Common myeloid progenitor, CD34-positive (primary cell): ENCODE measurements around the gene SLC39A10.

Source experiments
- CTCF ChIA-PET: fragments of 350-600 bp; sonication (Branson Sonifier 250); formaldehyde crosslinking; loops from one replicate; lab custom pipeline; 2021; ENCODE audit warnings: antibody characterized with exemption; lab: Charles Lee
- POLR2A ChIA-PET: fragments of 350-600 bp; sonication (Branson Sonifier 250); formaldehyde crosslinking; loops from one replicate; lab custom pipeline; 2021; ENCODE audit warnings: antibody characterized with exemption; lab: Charles Lee
- DNase-seq, 3 donors: peaks; one replicate each; pipeline versions ENCODE4 v3.0.0 to v3.0.0-alpha.2; 2013
- H3K27ac ChIP-seq, 2 experiments: 1 replicate in 1 of 2; 2 replicates in 1 of 2; pipeline ENCODE4 v1.7.0; 2013; ENCODE audit warnings: inconsistent platforms in 2 of 2, low read length in 2 of 2, mild to moderate bottlenecking in 2 of 2, low read depth in 1 of 2, moderate library complexity in 1 of 2; ENCODE audit not compliant: severe bottlenecking in 2 of 2, insufficient read depth in 1 of 2, poor library complexity in 1 of 2
- H3K27me3 ChIP-seq, 5 experiments: replicated peaks in 2 of 5; 1 replicate in 3 of 5; 2 replicates in 2 of 5; pipeline versions ENCODE4 v1.6.1 to v1.7.0; 2013; ENCODE audit warnings: low read length in 4 of 5, mild to moderate bottlenecking in 2 of 5, moderate library complexity in 2 of 5, inconsistent platforms in 1 of 5; ENCODE audit not compliant: insufficient read depth in 5 of 5, control insufficient read depth in 4 of 5
- H3K36me3 ChIP-seq, 4 experiments: 1 replicate in 2 of 4; 2 replicates in 2 of 4; pipeline versions ENCODE4 v1.6.1 to v1.7.0; 2013; ENCODE audit warnings: low read length in 3 of 4, control low read depth in 1 of 4, mild to moderate bottlenecking in 1 of 4; ENCODE audit not compliant: control insufficient read depth in 4 of 4, insufficient read depth in 4 of 4
- H3K4me1 ChIP-seq, 4 experiments: 1 replicate in 3 of 4; 2 replicates in 1 of 4; pipeline versions ENCODE4 v1.6.1 to v1.7.1; 2013; ENCODE audit warnings: low read length in 3 of 4, mild to moderate bottlenecking in 3 of 4, control low read depth in 1 of 4, inconsistent platforms in 1 of 4, moderate library complexity in 1 of 4; ENCODE audit not compliant: control insufficient read depth in 4 of 4, insufficient read depth in 4 of 4; ENCODE audit errors: control extremely low read depth in 1 of 4
- H3K4me3 ChIP-seq, 7 experiments: 1 replicate in 4 of 7; 2 replicates in 3 of 7; pipeline versions ENCODE4 v1.5.1 to v1.7.0; 2013; ENCODE audit warnings: mild to moderate bottlenecking in 7 of 7, low read length in 6 of 7, moderate library complexity in 6 of 7, inconsistent platforms in 2 of 7, low read depth in 2 of 7, control low read depth in 1 of 7; ENCODE audit not compliant: insufficient read depth in 4 of 7, control insufficient read depth in 1 of 7; ENCODE audit errors: extremely low read depth in 1 of 7
- H3K9me3 ChIP-seq, 5 experiments: 1 replicate in 4 of 5; 2 replicates in 1 of 5; pipeline versions ENCODE4 v1.6.1 to v1.7.1; 2013; ENCODE audit warnings: low read length in 4 of 5, mild to moderate bottlenecking in 2 of 5, inconsistent platforms in 1 of 5, low read depth in 1 of 5, moderate library complexity in 1 of 5; ENCODE audit not compliant: control insufficient read depth in 4 of 5, insufficient read depth in 2 of 5; ENCODE audit errors: control extremely low read depth in 1 of 5
- WGBS: methylation state at CpG from one replicate; pipeline ENCODE4 v1.1.5; 2013; ENCODE audit not compliant: insufficient coverage; 5-methylcytosine and 5-hydroxymethylcytosine counted together

Gene SLC39A10

GRCh38 chr2:195759877-195760276 is 102.9 kb downstream of the SLC39A10 start:
- Histone ChIP-seq H3K4me3 (no peak overlapping the region), H3K27me3 (no peaks in the 10 kb centered on the region), H3K4me1 (no peaks in the 10 kb centered on the region), H3K27ac (no peak overlapping the region), H3K36me3 (no peaks in the 10 kb centered on the region), H3K9me3 (peaks cover 0 to 7% (median 2%) of the 10 kb centered on the region in 5 experiments)
- CTCF ChIA-PET: no interaction called here
- DNase-seq: no peak
- 100% methylated on average over 1 of the region's 1 CpG for WGBS
- POLR2A ChIA-PET: no interaction called here

DNA sequence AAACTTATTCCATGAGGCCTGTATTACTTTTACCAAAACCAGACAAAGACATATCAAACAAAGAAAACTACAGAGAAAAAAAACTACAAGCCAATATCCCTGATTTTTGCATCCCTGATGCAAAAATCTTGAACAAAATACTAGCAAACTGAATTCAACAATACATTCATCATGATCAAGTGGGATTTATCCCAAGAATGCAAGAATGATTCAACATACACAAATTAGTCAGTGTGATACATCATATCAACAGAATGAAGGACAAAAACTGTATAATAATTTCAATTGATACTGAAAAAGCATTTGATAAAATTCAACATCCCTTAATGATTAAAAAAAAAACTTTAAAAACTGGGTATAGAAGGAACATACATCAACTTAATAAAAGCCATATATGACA is 106.8 kb downstream of the SLC39A10 start:
- H3K36me3 ChIP-seq: no peaks in the 10 kb centered on the region
- no peaks in the 10 kb centered on the region for H3K27me3 ChIP-seq
- CTCF ChIA-PET: no interaction called here
- no peaks in the 10 kb centered on the region for H3K4me1 ChIP-seq
- H3K27ac ChIP-seq: no peak overlapping the region
- DNase-seq: no peak
- POLR2A ChIA-PET: no interaction called here
- peaks cover 0 to 6% (median 2%) of the 10 kb centered on the region in 5 experiments for H3K9me3 ChIP-seq
- no peak overlapping the region for H3K4me3 ChIP-seq

GRCh38 chr2:195766691-195767090 is 109.7 kb downstream of the SLC39A10 start:
- H3K9me3 ChIP-seq: no peaks in the 10 kb centered on the region
- no peaks in the 10 kb centered on the region for H3K27me3 ChIP-seq
- no peak overlapping the region for H3K27ac ChIP-seq
- ChIA-PET CTCF (no interaction called here), POLR2A (no interaction called here)
- WGBS: no CpG with 5 or more reads among the region's 1 CpG
- H3K36me3 ChIP-seq: no peaks in the 10 kb centered on the region
- H3K4me1 ChIP-seq: no peaks in the 10 kb centered on the region
- H3K4me3 ChIP-seq: no peak overlapping the region
- DNase-seq: no peak

DNA sequence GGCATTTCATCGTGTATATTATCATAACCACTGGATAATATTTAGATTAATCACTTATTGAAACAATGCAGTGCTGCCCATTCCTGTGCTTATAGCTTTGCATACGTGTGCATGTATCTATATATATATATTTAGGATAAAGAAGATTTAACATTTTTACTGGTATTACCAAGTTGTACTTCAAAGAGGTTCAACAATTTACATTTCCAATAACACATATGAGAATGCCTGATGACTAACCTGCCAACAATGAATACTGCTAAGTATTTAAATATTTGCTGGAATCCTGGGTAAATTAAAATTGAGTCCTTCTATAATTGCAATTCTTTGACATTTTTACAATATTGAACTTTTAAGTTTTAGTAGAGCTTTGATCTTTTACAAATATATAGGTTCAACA is 111.4 kb downstream of the SLC39A10 start:
- CTCF ChIA-PET: no interaction called here
- no peak overlapping the region for H3K27ac ChIP-seq
- H3K4me3 ChIP-seq: no peak overlapping the region
- H3K36me3 ChIP-seq: no peaks in the 10 kb centered on the region
- no peaks in the 10 kb centered on the region for H3K9me3 ChIP-seq
- no peaks in the 10 kb centered on the region for H3K27me3 ChIP-seq
- POLR2A ChIA-PET: no interaction called here
- no CpG with 5 or more reads among the region's 2 CpGs for WGBS
- no peaks in the 10 kb centered on the region for H3K4me1 ChIP-seq
- no peak for DNase-seq

- Histone ChIP-seq H3K27ac (no peak overlapping the region), H3K36me3 (no peaks in the 10 kb centered on the region), H3K4me1 (peaks cover 0 to 3% (median 1%) of the 10 kb centered on the region in 4 experiments), H3K4me3 (no peak overlapping the region), H3K9me3 (no peaks in the 10 kb centered on the region), H3K27me3 (no peaks in the 10 kb centered on the region)
- POLR2A ChIA-PET: no interaction called here
- DNase-seq: no peak
- CTCF ChIA-PET: interaction anchor here (1.7 kb wide), 1 partner anchor 31 kb away, joined by 3 read pairs; no protein-coding TSS in a partner anchor
These were observed 112.9 kb downstream of the SLC39A10 start for GRCh38 chr2:195769975-195770374.

GRCh38 chr2:195779491-195779890 is 122.5 kb downstream of the SLC39A10 start:
- Histone ChIP-seq H3K4me3 (no peak overlapping the region), H3K27me3 (no peaks in the 10 kb centered on the region), H3K9me3 (peaks cover 0 to 2% (median 0%) of the 10 kb centered on the region in 5 experiments), H3K4me1 (no peaks in the 10 kb centered on the region), H3K36me3 (no peaks in the 10 kb centered on the region), H3K27ac (no peak overlapping the region)
- no peak for DNase-seq
- ChIA-PET POLR2A (no interaction called here), CTCF (no interaction called here)
- no CpG with 5 or more reads among the region's 2 CpGs for WGBS

DNA sequence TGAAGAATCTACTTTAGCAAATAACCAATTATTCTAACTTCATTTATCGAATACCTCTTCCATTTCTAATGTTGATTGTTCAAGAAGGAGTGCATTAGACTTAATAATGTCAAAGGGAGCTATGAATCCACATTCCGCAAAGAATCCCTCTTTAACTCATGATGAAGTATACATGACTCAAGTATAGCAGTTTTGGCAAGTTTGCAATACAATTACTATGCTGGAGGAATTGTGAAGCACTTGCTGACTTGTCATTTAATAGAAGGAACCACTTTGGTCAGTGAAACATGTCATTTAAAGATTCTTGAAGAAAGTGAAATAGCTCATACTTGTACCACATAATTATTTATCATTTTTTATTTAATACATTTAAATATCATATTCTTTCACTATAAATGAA is 125.1 kb downstream of the SLC39A10 start:
- no peak overlapping the region for H3K4me3 ChIP-seq
- 100% methylated on average over 1 of the region's 2 CpGs for whole genome bisulfite sequencing
- H3K27me3 ChIP-seq: no peaks in the 10 kb centered on the region
- no peaks in the 10 kb centered on the region for H3K36me3 ChIP-seq
- no peak for DNase-seq
- ChIA-PET CTCF (no interaction called here), POLR2A (no interaction called here)
- H3K27ac ChIP-seq: no peak overlapping the region
- H3K4me1 ChIP-seq: no peaks in the 10 kb centered on the region
- H3K9me3 ChIP-seq: peaks cover 0 to 3% (median 0%) of the 10 kb centered on the region in 5 experiments
